Fibroblast of lung (primary cell): ENCODE data around the gene CCDC196. TPM values are rescaled to one million over a fixed set of nuclear protein-coding genes. Genes with fewer than 3 reads are reported as not detected.

Source experiments
- DNase-seq, 2 donors: peaks; one replicate each; pipeline versions ENCODE4 v3.0.0 to v3.0.0-alpha.2; 2010; ENCODE audit warnings: low read depth in 2 of 2
- H2AFZ ChIP-seq: 2 replicates; pipeline ENCODE4 v1.5.1; 2012; ENCODE audit warnings: low read length, control low read depth, inconsistent platforms
- H3K27ac ChIP-seq: 2 replicates; pipeline ENCODE4 v1.5.1; 2011; ENCODE audit warnings: low read length, control low read depth; ENCODE audit not compliant: insufficient read depth
- H3K27me3 ChIP-seq: 2 replicates; pipeline ENCODE4 v1.5.1; 2011; ENCODE audit warnings: mild to moderate bottlenecking, low read length; ENCODE audit not compliant: control insufficient read depth, insufficient read depth
- H3K36me3 ChIP-seq: 2 replicates; pipeline ENCODE4 v1.5.1; 2011; ENCODE audit warnings: low read length; ENCODE audit not compliant: control insufficient read depth, insufficient read depth
- H3K4me1 ChIP-seq: 2 replicates; pipeline ENCODE4 v1.5.1; 2011; ENCODE audit warnings: low read length; ENCODE audit not compliant: control insufficient read depth, insufficient read depth; ENCODE audit errors: extremely low read depth
- H3K4me2 ChIP-seq: 2 replicates; pipeline ENCODE4 v1.5.1; 2011; ENCODE audit warnings: low read length, control low read depth; ENCODE audit not compliant: insufficient read depth; ENCODE audit errors: extremely low read depth
- H3K4me3 ChIP-seq, 4 experiments: fragments of 200-600 bp in 1 of 4; sonication (generic) in 1 of 4; replicated peaks in 1 of 4; 2 replicates each; pipeline ENCODE4 v1.5.1; 2011 to 2016; ENCODE audit warnings: low read length in 4 of 4, low read depth in 3 of 4, mild to moderate bottlenecking in 3 of 4, control low read depth in 2 of 4, inconsistent platforms in 1 of 4, mixed read lengths in 1 of 4; ENCODE audit not compliant: insufficient read depth in 1 of 4; ENCODE audit errors: control extremely low read depth in 1 of 4
- H3K79me2 ChIP-seq: 2 replicates; pipeline ENCODE4 v1.5.1; 2012; ENCODE audit warnings: mild to moderate bottlenecking, low read length, inconsistent platforms; ENCODE audit not compliant: control insufficient read depth, insufficient read depth
- H3K9ac ChIP-seq: 2 replicates; pipeline ENCODE4 v1.5.1; 2011; ENCODE audit warnings: mild to moderate bottlenecking, low read length, control low read depth; ENCODE audit not compliant: insufficient read depth
- H3K9me3 ChIP-seq: 2 replicates; pipeline ENCODE4 v1.5.1; 2012; ENCODE audit warnings: low read depth, low read length; ENCODE audit not compliant: control insufficient read depth, insufficient read depth
- H4K20me1 ChIP-seq: 2 replicates; pipeline ENCODE4 v1.5.1; 2011; ENCODE audit warnings: low read length; ENCODE audit not compliant: control insufficient read depth, insufficient read depth; ENCODE audit errors: extremely low read depth
- CTCF ChIP-seq, 2 donors: IDR thresholded peaks in 1 of 2; conservative IDR thresholded peaks in 1 of 2; 1 replicate in 1 of 2; 2 replicates in 1 of 2; pipeline ENCODE4 v1.5.1; 2011 to 2012; ENCODE audit warnings: low read length in 2 of 2, control low read depth in 1 of 2, inconsistent platforms in 1 of 2, low read depth in 1 of 2, mild to moderate bottlenecking in 1 of 2
- EZH2 ChIP-seq: IDR thresholded peaks from 2 replicates; pipeline ENCODE4 v1.5.1; 2012; ENCODE audit warnings: low read length, control low read depth, mild to moderate bottlenecking; ENCODE audit errors: missing control alignments
- polyA plus RNA-seq, 2 donors: library from polyadenylated mRNA; depleted of rRNA in 1 of 2; stranded (reverse) in 1 of 2; unstranded in 1 of 2; fragments of >200 nt; gene quantifications; 2 replicates each; pipeline ENCODE4 v1.2.1, GENCODE V29; 2011 to 2012; ENCODE audit warnings: missing spikeins in 1 of 2
- total RNA-seq: library from RNA; depleted of rRNA; stranded (reverse); fragments of >200 nt; gene quantifications from 2 replicates; pipeline ENCODE4 v1.2.1, GENCODE V29; 2014

Gene CCDC196
- total and polyA plus RNA-seq, 2 donors (not counting 1 experiment from before 2014, with no cell fraction given) = not detected

GRCh38 chr14:66503532-66503931 is 17.4 kb downstream of the CCDC196 start:
- no peaks in the 10 kb centered on the region for H3K36me3 ChIP-seq
- H3K9ac ChIP-seq = no peak overlapping the region
- peak; percentile 63 to 90 for DNase-seq
- H2AFZ ChIP-seq = no peak overlapping the region
- TF ChIP-seq EZH2 (no peak), CTCF (conservative IDR thresholded peaks at IDR 0.05 in 1 of 2, IDR thresholded peaks at IDR 0.05 in 1 of 2; ENCODE audit: low read depth in 1 of 2, low read length in 2 of 2) (no peak)
- H3K4me2 ChIP-seq = no peak overlapping the region
- H3K79me2 ChIP-seq = no peaks in the 10 kb centered on the region
- H3K9me3 ChIP-seq = no peaks in the 10 kb centered on the region
- no peaks in the 10 kb centered on the region for H3K4me1 ChIP-seq
- no peaks in the 10 kb centered on the region for H4K20me1 ChIP-seq
- no peak overlapping the region for H3K4me3 ChIP-seq
- no peaks in the 10 kb centered on the region for H3K27me3 ChIP-seq
- no peak overlapping the region for H3K27ac ChIP-seq

- H3K4me1 ChIP-seq = no peaks in the 10 kb centered on the region
- DNase-seq = peak in 1 of 2 donors; percentile 4
- no peak for TF ChIP-seq CTCF (conservative IDR thresholded peaks at IDR 0.05 in 1 of 2, IDR thresholded peaks at IDR 0.05 in 1 of 2; ENCODE audit: low read depth in 1 of 2, low read length in 2 of 2)
- no peak for TF ChIP-seq EZH2
- no peaks in the 10 kb centered on the region for H3K36me3 ChIP-seq
- H4K20me1 ChIP-seq = no peaks in the 10 kb centered on the region
- peak overlapping the region; percentile 63 to 95 (median 74) for H3K4me3 ChIP-seq
- no peaks in the 10 kb centered on the region for H3K9me3 ChIP-seq
- peak overlapping the region; percentile 95 for H2AFZ ChIP-seq
- H3K27ac ChIP-seq = peak overlapping the region; percentile 57
- H3K4me2 ChIP-seq = peak overlapping the region; percentile 88
- peak overlapping the region; percentile 57 for H3K9ac ChIP-seq
- peaks cover 7% of the 10 kb centered on the region for H3K79me2 ChIP-seq
- no peaks in the 10 kb centered on the region for H3K27me3 ChIP-seq
Measured at GRCh38 chr14:66507181-66507721, 21.1 kb downstream of the CCDC196 start.

GRCh38 chr14:66507722-66508546 is 21.8 kb downstream of the CCDC196 start, which contains the start of gene GPHN:
Gene GPHN (plus strand): TSS chr14:66508147.
- H3K27me3 ChIP-seq = no peaks in the 10 kb centered on the region
- H3K27ac ChIP-seq = peak within 1 kb of the TSS; percentile 57
- H3K9ac ChIP-seq = peak within 1 kb of the TSS; percentile 62
- peak within 1 kb of the TSS; percentile 96 for H2AFZ ChIP-seq
- peak within 1 kb of the TSS; percentile 77 to 95 (median 85) for H3K4me3 ChIP-seq
- H3K36me3 ChIP-seq = no peaks in the 10 kb centered on the region
- DNase-seq = peak; percentile 98 to 99
- no peaks in the 10 kb centered on the region for H4K20me1 ChIP-seq
- no peaks in the 10 kb centered on the region for H3K4me1 ChIP-seq
- no peaks in the 10 kb centered on the region for H3K9me3 ChIP-seq
- H3K4me2 ChIP-seq = peak within 1 kb of the TSS; percentile 95
- no peak for TF ChIP-seq EZH2
- peak in 1 of 2 donors; percentile 39 for TF ChIP-seq CTCF (conservative IDR thresholded peaks at IDR 0.05 in 1 of 2, IDR thresholded peaks at IDR 0.05 in 1 of 2; ENCODE audit: low read depth in 1 of 2, low read length in 2 of 2)
- H3K79me2 ChIP-seq = peaks cover 7% of the 10 kb centered on the region
